ENCODE data around the gene XRCC5.
"Not testable (repeated sequence)": the region's sequence is repeated elsewhere in the genome, so short reads cannot be mapped to it uniquely, and the experiment has no call there.

XRCC5 gene

DNA sequence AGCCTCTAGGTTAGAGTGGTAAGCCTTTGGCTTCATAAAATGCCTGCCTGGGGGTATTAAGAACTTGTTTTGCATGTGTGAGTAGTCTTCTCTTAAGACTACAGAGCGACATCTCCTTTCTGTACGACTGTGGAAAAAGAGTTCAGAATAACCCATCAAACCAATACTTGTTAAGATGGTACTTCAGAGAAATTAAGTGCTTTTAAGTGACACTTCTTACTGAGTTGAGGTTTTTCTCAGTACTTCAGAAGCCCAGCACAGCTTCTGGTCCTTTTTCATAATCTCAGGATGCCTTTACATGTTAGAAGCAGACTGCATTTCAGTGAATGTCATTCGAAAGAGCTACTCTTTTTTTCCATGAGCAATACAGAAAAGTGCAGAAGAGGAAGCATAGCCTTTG lies 10.8 kb downstream of the XRCC5 start:
- no peak for DNase-seq

DNA sequence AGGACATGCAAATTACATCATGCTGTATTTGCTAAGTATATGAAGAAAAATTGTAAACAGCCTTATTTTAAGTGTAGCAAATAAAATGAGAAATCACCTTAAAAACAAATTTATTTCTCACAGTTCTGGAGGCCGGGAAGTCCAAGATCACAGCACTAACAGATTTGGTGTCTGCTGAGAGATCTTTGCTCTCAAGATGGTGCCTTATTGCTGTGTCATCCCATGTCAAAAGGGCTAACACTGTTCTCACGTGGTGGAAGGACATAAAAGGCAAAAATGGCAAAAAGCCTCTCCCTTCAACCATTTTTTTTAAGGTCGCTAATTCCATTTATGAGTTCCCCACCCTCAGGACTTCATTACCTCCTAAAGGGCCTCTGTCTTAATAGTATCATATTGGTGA lies 12.1 kb downstream of the XRCC5 start:
- DNase-seq = no peak

DNA sequence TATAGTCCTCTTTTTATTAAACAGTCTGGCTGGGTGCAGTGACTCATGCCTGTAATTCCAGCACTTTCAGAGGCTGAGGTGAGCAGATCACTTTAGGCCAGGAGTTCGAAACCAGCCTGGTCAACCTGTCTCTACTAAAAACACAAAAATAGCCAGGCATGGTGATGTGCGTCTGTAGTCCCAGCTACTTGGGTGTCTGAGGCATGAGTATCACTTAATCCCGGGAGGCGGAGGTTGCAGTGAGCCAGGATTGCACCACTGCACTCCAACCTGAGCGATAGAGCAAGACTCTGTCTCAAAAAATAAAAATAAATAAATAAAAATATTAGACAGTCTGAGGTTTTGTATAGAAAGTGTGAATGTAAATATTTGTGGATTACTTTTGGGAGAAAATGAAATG lies 17.8 kb downstream of the XRCC5 start:
- DNase-seq = no peak

DNA sequence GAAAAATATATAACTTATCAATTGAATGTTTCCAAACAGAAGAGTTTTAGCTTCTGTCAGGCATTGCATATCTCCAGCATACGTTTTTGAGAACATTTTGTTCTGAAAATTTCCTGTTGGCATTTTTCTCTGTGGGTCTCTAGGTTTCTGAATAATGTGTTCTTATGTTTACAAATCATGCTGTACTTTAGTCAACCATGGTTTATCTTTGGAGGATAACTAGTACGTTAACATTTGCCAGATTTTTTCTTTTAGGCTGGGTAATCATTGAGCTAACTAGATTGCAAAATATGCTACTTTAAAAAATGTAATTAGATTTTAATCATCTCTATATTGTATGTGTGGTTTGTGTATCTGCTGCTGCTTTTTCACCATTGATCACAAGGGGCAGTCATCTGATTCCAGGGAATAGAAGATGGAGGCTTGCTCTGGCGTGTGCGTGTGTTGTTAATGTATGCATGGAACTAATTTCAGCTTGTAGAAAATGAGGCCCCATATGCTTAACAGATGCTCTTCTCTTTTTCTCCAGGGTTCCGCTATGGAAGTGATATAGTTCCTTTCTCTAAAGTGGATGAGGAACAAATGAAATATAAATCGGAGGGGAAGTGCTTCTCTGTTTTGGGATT lies 21.3 kb downstream of the XRCC5 start:
- DNase-seq = no peak

DNA sequence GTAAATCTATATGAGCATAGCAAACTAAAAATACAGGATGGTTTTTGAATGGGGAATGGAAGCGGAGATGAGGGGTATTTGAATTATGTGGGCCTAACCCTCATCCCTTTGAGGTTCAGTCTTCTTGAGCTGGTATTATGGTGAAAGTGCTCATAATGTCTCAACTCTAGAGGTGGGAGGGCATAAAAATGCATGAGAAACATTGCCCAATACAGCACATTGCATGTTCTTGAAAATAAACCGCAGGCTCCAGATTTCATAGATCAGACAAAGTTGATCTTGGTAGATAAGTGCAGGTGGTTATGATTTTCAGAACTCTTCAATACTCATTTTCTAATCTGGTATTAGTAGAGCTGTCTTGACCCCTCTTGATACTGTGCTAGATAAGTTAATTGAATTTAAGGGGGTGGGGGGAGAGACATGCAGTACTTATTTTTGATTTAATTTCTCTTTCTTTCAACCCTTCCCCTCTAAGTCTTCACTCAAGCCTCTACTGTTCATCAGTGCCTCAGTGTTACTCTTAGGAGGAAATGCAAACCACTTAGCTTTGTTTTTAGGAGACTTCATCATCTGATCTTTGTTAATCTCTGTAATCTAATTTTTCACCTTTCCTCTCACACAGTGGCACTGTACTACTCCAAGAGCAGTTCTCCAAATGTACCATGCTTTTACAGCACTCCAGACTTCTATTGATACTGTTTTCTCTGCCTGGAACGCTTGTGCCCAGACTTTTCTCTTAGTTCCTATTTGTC lies 22.2 kb downstream of the XRCC5 start:
- no peak for DNase-seq

DNA sequence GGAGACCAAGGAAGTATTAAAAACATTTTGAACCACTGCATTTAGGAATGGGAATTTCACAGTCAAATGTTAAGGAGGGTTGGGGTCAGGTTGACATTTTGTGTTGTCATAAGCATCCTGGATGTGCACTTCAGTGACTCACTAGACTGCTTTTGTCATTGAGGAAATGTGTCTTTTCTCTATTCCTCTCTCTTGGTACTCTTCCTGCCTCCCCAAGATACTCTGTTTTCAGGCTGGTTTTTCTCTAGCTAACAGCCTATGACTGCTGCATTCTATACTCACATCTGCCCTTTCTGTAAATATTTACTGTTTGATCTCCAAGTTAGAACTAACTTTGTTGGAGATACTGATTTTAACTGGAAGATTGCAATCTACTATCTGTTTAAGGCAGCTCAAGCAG lies 23.4 kb downstream of the XRCC5 start:
- no peak for DNase-seq

DNA sequence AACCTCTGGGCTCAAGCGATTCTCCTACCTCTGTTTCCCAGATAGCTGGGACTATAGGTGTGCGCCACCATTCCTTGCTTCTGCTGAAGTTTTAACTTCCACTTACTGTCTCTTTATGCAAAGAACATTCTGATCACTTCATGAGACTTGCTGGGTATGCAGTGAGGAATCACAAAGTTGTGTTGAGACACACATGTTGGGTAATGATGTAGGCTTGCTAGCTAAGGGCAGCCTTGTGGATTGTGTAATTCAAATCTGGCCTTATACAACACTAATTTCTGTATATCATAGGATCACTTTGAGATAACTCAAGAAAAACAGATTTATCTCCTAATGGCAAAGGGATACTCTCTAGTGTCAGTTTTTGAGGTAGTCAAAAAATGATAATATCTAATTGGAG lies 24.2 kb downstream of the XRCC5 start:
- no peak for DNase-seq

DNA sequence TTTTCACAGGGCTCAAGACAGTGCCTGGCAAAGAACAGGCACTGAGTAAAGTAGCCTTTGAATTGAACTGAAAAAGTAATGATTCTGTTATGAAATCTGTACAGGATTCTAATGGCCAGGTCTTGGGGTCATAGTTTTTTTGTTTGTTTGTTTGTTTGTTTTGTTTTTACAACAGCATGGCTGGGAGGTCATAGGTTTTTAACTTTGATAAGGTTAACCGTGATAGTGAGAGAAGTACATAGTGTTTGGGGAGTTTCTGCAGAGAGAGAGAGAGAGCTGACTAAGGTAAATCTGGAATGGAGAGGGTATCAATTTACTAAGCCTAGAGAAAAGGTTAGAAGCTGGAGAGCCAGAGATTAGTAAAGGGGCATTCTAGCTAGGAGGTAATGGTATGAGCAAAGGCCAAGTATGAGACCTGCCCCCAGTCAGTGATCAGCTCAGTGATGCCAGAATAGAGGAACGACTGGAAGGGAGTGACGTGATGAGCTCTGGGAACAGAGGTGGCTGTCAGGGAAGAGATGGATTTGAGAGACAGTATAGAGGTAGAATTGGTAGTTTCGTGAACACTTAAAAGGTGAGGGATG lies 25.9 kb downstream of the XRCC5 start:
- DNase-seq = no peak

DNA sequence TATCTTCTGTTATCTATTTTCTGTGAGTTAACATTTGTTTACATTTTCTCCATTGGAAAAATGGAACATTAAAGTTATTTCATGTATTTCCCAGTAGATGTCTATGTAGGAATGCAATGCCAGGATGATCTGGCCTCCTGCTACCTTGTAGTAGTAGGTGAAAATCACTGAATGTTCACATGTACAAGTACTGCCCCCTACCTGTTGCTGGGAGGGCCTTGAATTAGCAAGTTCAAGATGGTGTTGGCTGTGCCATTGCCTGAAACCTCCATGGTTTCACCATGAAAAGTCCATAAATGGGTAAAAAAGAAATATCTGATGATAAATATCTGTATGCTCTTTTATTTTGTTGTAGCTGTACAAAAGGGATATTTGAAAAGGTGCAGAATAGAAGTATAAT lies 30.7 kb downstream of the XRCC5 start:
- DNase-seq = no peak

DNA sequence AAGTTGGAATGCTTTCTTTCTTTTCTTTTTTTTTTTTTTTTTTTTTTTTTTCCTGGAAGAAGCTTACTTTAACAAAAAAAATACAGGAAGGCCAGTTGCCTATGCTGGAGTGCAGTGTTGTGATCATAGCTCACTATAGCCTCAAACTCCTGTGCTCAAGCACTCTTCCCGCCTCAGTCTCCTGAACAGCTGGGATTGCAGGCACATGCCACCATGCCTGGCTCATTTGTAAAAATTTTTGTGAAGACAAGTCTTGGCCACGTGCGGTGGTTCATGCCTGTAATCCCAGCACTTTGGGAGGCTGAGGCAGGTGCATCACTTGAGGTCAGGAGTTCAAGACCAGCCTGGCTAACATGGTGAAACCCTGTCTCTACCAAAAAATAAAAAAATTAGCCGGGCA lies 32.4 kb downstream of the XRCC5 start:
- DNase-seq = not testable (repeated sequence)

DNA sequence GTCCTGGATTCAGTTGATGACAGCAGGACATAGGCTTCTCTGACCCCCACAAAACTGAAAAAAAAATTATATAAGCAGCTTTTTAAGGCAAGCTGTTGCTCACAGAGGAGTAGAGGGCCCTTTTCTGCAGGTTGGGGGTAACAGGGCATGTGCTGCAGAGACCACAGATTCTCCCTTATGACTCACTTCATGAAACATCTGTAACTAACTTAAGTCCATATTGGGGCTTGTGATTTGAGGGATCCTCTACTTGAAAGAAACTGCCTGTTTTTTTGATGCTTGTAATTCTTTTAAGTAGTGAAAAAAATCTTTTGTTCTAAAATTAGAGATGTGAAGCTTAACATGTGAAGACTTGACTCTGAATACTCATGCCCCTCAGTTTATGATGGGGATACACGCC lies 33.4 kb downstream of the XRCC5 start:
- DNase-seq = no peak

DNA sequence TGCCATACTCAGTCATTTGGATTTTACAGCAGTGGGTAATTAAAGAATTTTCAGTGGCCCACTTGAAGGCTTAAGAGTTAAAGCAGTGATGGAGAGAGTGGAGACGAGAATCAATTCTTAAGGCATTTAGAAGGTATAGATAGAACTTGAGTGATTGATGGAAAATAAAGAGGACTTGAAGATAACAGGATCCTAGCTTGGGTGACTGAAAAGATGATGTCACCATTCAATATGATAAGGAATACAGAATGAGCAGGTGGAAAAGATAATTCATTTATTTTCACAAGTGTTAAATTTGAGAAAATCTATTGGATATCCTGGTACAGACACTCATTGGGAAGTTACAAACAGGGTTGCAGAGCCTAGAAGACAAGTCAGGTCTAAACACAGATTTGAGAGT lies 35.2 kb downstream of the XRCC5 start:
- DNase-seq = no peak

DNA sequence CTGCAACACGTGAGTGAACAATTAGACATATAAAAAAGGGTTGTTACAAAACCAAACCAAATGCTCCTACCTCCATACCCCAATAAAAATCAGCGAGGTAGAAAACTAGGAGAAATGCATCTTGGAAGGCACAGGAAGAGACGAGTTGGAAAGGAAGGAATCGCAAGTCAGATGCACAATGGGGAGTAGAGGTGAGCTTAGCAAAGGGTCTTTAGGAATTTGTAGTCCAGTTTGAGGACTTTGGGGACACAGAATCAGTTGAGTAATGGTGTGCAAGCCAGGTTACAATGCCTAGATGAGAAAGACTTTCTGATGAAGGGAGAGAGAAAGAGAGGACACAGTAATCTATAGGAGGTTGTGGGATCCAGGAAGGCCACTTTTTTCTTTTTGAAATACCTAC lies 35.7 kb downstream of the XRCC5 start:
- no peak for DNase-seq

DNA sequence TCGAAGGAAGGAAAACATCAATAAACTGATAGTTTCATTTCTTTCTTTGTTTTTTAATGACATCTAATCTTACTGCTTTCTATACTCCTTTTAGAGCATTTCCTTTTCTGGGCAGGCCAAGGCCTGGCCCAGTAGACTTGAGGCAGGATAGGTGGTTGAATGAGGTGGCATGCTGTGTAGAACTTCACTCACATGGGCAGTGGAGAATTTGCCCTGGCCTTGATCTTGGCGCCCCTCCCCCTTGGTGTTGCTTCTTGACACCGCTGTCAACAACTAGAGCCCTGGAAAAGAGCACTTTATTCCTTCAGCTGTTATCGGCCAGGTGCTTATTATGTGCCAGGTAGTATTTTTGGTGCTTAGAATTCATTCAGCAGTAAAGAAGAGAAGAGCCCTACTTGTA lies 37.4 kb downstream of the XRCC5 start:
- DNase-seq = no peak

DNA sequence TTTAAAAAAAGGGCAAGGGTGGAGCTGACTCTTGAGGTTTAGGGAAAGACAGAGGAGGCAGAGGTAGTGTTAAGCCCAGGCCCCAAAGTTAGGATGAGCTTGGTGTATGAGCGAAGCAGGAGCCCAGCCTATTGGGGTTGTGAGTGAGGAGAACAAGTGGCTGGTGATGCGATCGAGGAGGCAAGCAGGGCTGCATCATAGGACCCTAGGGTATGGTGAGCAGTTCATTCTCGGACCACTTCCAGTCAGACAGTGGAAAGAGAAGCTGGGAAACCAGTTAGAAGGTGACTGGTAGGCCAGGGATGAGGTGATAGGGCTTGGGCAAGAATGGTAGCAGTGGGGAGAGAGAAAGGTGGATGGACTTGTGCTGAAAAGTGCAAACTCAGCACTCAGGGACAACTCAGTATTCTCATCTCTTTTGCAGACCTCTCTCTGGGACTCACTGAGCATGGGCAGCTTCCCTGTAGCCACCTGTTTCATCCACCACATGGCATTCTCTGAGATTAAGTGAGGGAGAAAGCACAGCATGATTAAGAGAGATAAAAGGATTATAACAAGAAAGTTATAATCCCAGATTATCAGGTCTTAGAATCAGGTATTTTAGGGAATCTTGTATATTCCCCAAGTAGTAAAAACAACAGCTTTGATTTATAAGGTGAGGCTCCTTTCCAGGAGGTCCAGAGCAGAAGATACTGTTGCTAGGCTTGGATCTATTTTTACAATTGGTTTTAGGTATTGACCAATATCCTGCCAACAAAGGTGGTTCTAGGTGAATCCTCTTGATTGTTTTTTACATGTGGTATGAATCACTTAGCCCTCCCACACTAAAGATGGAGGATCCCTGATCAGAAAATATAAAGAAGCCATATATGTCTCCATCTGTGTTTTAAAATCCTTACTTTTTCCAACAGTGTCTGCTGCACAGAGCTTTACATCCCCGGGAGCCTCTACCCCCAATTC lies 38.3 kb downstream of the XRCC5 start:
- no peak for DNase-seq

DNA sequence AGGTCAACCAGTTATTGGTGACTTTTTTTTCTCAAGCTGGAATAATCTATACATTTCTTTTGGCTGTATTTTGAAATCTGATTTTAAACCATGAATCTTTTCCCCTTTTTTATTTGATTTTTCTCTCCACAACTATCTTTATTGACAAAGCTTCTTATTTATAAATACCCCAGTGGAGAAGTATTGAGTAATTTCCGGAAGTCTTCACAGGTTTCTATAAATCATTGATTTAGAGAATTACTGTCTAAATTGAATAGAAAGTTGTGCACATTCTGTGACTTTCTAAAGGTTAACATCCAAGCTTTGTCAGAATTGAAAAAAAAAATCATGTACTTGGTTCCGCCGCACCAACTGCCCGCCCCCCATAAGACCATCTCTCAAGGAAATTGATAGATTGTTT lies 39.8 kb downstream of the XRCC5 start:
- DNase-seq = no peak

DNA sequence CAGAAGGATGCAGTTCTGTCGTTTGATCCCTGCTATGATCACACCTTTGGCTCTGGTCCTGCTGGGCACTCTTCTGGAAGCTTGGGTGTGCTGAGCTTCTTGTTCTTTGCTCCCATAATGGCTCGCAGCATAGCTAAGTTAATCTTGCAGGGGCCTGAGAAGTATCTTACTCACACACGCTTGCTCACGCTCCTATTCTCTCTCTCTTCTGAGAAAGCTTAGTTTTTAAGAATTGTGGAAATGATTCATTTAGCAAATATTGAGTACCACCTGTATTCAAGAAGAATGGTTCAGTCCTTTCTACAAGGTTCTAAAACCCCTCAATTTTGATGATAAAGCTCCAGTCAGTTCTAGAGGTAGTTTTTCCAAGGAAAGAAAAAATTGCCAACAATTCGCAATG lies 40.6 kb downstream of the XRCC5 start:
- no peak for DNase-seq

DNA sequence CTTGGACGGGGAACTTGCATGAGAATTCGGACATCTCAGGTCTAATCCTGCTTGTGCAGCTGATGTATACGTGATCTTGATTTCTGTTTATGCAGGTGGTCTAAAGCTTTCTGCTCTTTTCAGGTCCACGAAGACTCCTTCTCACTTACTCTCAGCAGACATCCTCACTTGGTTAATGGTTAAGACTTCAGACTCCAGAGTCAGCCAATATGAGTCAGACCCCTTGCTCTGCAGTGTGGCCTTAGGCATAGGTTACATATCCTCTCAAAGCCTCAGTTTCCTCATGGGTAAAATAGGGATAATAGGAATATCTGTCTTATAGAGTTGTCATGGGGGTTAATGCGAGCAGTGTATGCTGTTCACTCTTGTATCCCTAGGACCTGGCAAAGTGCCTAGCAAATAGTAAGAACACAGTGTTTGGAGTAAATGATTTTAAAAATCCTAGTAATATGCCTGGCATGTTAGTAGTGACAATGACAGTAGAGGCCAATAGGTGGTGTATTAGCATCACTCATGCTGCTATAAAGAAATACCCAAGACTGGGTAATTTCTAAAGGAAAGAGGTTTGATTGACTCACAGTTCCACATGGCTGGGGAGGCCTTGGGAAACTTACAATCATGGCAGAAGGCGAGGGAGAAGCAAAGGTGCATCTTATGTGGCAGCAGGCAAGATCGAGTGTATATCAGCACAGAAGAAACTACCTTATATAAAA lies 42.3 kb downstream of the XRCC5 start:
- no peak for DNase-seq

DNA sequence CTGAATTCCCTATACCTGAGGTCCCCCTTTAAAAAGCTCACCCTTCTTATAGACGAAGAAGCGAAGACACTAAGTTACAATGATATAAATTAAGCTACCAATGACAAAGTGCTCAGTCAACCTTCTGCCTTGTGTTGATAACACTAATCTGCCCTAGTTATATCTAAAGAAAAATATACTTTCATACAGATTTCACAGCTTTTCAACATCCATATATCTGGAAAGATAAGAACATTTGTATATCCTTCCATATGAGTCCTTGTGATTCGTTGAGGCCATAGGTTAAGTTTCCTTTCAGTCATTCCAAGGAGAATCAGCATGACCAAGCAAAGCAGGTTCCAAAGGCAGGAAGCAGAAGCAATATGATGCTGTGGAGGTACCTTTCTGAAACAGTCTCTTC lies 46.8 kb downstream of the XRCC5 start:
- DNase-seq = no peak

DNA sequence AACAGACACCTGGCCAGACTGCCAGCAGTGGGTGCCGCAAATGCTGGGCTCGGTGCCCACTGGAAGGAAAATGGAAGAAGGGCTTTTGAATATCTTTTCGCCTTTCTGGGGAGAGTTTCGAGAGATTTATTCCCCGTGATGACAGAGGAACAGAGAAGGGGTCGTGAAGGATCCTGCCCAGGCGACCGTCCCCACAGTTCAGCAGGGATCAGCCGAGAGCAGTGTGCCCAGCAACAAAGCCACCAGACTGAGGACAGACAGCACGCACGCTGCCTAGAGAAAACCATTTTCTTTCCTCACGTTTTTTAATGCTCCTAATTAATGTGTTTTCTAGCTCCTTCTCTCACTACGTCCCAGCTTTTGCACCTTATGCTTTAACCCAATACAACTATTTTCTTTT lies 47.7 kb downstream of the XRCC5 start:
- no peak for DNase-seq

DNA sequence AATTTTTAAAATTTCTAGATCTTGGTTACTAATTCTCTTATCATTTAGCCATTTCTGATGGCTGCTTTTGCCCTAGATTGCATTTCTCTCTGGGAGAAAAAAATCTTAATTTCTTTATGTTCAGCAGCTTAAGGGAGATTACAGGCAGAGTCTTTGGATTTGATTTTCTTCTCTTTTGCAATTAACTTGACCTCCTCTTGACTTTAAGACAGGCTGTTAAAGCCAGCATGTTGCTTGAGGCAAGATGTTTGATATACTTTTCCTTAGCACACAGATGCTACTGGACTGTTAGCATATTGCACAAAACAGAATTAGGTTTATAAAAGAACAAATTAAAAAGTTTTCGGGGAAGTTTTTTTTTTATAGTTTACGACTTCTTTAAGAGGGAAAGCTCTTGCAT lies 50.0 kb downstream of the XRCC5 start:
- DNase-seq = no peak

DNA sequence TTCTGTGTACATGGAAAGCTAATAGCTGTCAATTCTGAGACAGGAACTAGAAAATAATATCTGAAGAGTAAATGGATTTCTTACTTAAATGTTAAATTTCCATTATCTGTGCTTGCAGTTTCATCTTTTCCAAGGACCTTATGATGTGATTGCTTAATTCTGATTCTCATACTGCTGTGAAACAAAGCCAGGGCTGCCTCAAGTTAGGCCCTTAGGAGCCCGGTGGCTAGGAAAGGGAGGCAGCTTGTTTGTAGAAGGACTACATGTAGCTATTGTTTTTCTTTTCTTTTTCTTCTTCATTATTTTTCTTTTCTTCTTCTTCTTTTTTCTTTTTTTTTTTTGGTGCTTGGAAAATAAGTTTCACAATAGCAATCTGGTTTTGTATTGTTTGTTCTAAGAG lies 50.5 kb downstream of the XRCC5 start:
- no peak for DNase-seq

DNA sequence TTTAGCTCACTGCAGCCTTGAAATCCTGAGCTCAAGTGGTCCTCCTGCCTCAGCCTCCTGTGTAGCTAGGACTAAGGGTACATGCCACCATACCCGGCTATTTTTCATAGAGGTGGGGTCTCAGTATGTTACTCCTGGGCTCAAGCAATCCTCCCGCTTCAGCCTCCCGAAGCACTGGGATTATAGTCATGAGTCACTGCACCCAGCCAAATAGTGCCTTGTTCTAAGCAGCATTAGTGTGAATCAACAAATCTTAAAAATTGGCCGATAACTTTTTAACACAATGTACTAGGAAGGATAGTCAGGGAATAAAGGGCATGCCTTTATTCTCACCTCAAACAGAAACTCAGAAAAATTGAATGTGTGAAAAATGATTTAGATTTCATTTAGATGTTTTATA lies 51.6 kb downstream of the XRCC5 start:
- DNase-seq = no peak
